Suprapubic skin (tissue), 4 donors: ENCODE results near the gene GRID2. TPM values are rescaled to one million over a fixed set of nuclear protein-coding genes. Genes with fewer than 3 reads are reported as not detected.

Source experiments
- DNase-seq, 2 donors: peaks; one replicate each; pipeline ENCODE4 v3.0.0-alpha.2; 2019; ENCODE audit warnings: low spot score in 2 of 2
- H3K27ac ChIP-seq: fragments of 200-600 bp; sonication (generic); one replicate; pipeline ENCODE4 v1.5.1; 2019
- H3K27me3 ChIP-seq: fragments of 200-600 bp; sonication (generic); one replicate; pipeline ENCODE4 v1.5.1; 2019
- H3K36me3 ChIP-seq: fragments of 200-600 bp; sonication (generic); one replicate; pipeline ENCODE4 v1.5.1; 2019
- H3K4me1 ChIP-seq: fragments of 200-600 bp; sonication (generic); one replicate; pipeline ENCODE4 v1.5.1; 2019
- H3K4me3 ChIP-seq: fragments of 200-600 bp; sonication (generic); one replicate; pipeline ENCODE4 v1.5.1; 2019; ENCODE audit warnings: mild to moderate bottlenecking
- H3K9me3 ChIP-seq: fragments of 200-600 bp; sonication (generic); one replicate; pipeline ENCODE4 v1.5.1; 2019
- EP300 ChIP-seq: sonication (generic); formaldehyde crosslinking; IDR thresholded peaks from one replicate; pipeline ENCODE4 v1.6.1; 2017; ENCODE audit warnings: antibody characterized with exemption
- POLR2A ChIP-seq, 2 donors: fragments of 450-650 bp; IDR thresholded peaks; one replicate each; pipeline ENCODE4 v1.6.1; 2017; ENCODE audit warnings: antibody characterized with exemption in 2 of 2, mild to moderate bottlenecking in 2 of 2, moderate library complexity in 2 of 2
- POLR2AphosphoS5 ChIP-seq, 3 donors: sonication (generic); formaldehyde crosslinking; IDR thresholded peaks; one replicate each; pipeline ENCODE4 v1.6.1; 2017; ENCODE audit warnings: antibody characterized with exemption in 3 of 3
- WGBS: methylation state at CpG from one replicate; pipeline ENCODE4 v1.1.5; 2018; 5-methylcytosine and 5-hydroxymethylcytosine counted together
- total RNA-seq, 4 donors: library from RNA; depleted of rRNA; stranded (reverse); fragments of >200 nt; gene quantifications; one replicate each; pipeline ENCODE4 v1.1.0, GENCODE V29; 2016
- TF ChIP-seq, protein P1 (sequence below), 2 donors: fragments of 200-600 bp in 1 of 2; fragments of 450-650 bp in 1 of 2; sonication (generic) in 1 of 2; IDR thresholded peaks; one replicate each; pipeline ENCODE4 v1.5.1; 2016 to 2019; ENCODE audit warnings: antibody characterized with exemption in 2 of 2, mild to moderate bottlenecking in 1 of 2, moderate library complexity in 1 of 2

Gene GRID2
- total RNA-seq, 4 donors from 2014 or later, result not detected

GRCh38 chr4:93469560-93469959 is 1165.8 kb downstream of the GRID2 start:
- 76% methylated on average over 3 of the region's 3 CpGs for WGBS
- no peaks in the 10 kb centered on the region for H3K36me3 ChIP-seq
- no peak for DNase-seq
- no peaks in the 10 kb centered on the region for H3K27me3 ChIP-seq
- no peak overlapping the region for H3K27ac ChIP-seq
- H3K9me3 ChIP-seq, result no peaks in the 10 kb centered on the region
- no peak overlapping the region for H3K4me3 ChIP-seq
- no peaks in the 10 kb centered on the region for H3K4me1 ChIP-seq
- TF ChIP-seq POLR2AphosphoS5 (IDR thresholded peaks at IDR 0.05), result no peak
- TF ChIP-seq POLR2A (IDR thresholded peaks at IDR 0.05), result no peak
- TF ChIP-seq, protein P1, sequence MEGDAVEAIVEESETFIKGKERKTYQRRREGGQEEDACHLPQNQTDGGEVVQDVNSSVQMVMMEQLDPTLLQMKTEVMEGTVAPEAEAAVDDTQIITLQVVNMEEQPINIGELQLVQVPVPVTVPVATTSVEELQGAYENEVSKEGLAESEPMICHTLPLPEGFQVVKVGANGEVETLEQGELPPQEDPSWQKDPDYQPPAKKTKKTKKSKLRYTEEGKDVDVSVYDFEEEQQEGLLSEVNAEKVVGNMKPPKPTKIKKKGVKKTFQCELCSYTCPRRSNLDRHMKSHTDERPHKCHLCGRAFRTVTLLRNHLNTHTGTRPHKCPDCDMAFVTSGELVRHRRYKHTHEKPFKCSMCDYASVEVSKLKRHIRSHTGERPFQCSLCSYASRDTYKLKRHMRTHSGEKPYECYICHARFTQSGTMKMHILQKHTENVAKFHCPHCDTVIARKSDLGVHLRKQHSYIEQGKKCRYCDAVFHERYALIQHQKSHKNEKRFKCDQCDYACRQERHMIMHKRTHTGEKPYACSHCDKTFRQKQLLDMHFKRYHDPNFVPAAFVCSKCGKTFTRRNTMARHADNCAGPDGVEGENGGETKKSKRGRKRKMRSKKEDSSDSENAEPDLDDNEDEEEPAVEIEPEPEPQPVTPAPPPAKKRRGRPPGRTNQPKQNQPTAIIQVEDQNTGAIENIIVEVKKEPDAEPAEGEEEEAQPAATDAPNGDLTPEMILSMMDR (IDR thresholded peaks at IDR 0.05), result no peak
- TF ChIP-seq EP300, result no peak

GRCh38 chr4:93475730-93476129 is 1172.0 kb downstream of the GRID2 start:
- TF ChIP-seq EP300 (no peak), POLR2AphosphoS5 (IDR thresholded peaks at IDR 0.05) (no peak), POLR2A (IDR thresholded peaks at IDR 0.05) (no peak)
- TF ChIP-seq, protein P1 (IDR thresholded peaks at IDR 0.05), result no peak
- H3K36me3 ChIP-seq, result no peaks in the 10 kb centered on the region
- WGBS, result 86% methylated on average over 2 of the region's 2 CpGs

GRCh38 chr4:93478805-93479204 is 1175.0 kb downstream of the GRID2 start:
- H3K27ac ChIP-seq, result no peak overlapping the region
- WGBS, result 90% methylated on average over 1 of the region's 1 CpG
- no peaks in the 10 kb centered on the region for H3K4me1 ChIP-seq
- no peaks in the 10 kb centered on the region for H3K9me3 ChIP-seq
- no peak overlapping the region for H3K4me3 ChIP-seq
- TF ChIP-seq POLR2AphosphoS5 (IDR thresholded peaks at IDR 0.05), result no peak
- no peak for TF ChIP-seq EP300
- TF ChIP-seq, protein P1 (IDR thresholded peaks at IDR 0.05), result no peak
- TF ChIP-seq POLR2A (IDR thresholded peaks at IDR 0.05), result no peak
- DNase-seq, result no peak
- H3K27me3 ChIP-seq, result no peaks in the 10 kb centered on the region
- H3K36me3 ChIP-seq, result no peaks in the 10 kb centered on the region

More at GRCh38 chr4:93475730-93476129, 1172.0 kb downstream of the GRID2 start:
- H3K27me3 ChIP-seq, result no peaks in the 10 kb centered on the region
- no peak overlapping the region for H3K4me3 ChIP-seq
- no peaks in the 10 kb centered on the region for H3K9me3 ChIP-seq
- H3K4me1 ChIP-seq, result no peaks in the 10 kb centered on the region
- no peak for DNase-seq
- H3K27ac ChIP-seq, result no peak overlapping the region

GRCh38 chr4:93480452-93480851 is 1176.7 kb downstream of the GRID2 start:
- no peak overlapping the region for H3K27ac ChIP-seq
- no peak for DNase-seq
- TF ChIP-seq, protein P1 (IDR thresholded peaks at IDR 0.05), result no peak
- TF ChIP-seq POLR2A (IDR thresholded peaks at IDR 0.05), result no peak
- TF ChIP-seq POLR2AphosphoS5 (IDR thresholded peaks at IDR 0.05), result no peak
- TF ChIP-seq EP300, result no peak
- H3K4me3 ChIP-seq, result no peak overlapping the region
- H3K36me3 ChIP-seq, result no peaks in the 10 kb centered on the region
- no peaks in the 10 kb centered on the region for H3K9me3 ChIP-seq
- H3K4me1 ChIP-seq, result no peaks in the 10 kb centered on the region
- no peaks in the 10 kb centered on the region for H3K27me3 ChIP-seq
- 64% methylated on average over 1 of the region's 1 CpG for WGBS

DNA sequence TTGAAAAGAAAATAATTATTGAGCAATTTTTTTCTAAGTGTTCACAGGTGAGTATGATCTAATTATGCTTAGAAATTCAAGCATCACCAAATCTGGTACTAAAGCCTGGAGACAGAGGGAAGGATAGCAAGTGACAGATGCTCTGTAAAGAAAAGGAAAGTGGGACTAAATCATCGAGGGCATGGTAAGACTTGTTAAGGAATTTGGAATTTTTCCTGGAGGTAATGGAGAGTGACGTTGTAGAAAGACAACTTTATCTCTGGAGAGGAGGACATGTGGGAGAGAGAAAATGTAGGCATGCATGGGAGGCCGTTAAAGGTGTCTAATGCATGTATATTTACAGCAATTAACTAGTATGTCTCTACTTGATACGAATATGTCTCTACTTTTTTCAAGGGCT is 1191.6 kb downstream of the GRID2 start:
- 52% methylated on average over 4 of the region's 4 CpGs for WGBS
- H3K36me3 ChIP-seq, result no peaks in the 10 kb centered on the region
- no peaks in the 10 kb centered on the region for H3K27me3 ChIP-seq
- H3K27ac ChIP-seq, result no peak overlapping the region
- no peaks in the 10 kb centered on the region for H3K4me1 ChIP-seq
- no peak overlapping the region for H3K4me3 ChIP-seq
- no peaks in the 10 kb centered on the region for H3K9me3 ChIP-seq
- TF ChIP-seq EP300 (no peak), POLR2A (IDR thresholded peaks at IDR 0.05) (no peak), POLR2AphosphoS5 (IDR thresholded peaks at IDR 0.05) (no peak)
- TF ChIP-seq, protein P1 (IDR thresholded peaks at IDR 0.05), result no peak
- no peak for DNase-seq
